Measurements from ENCODE around the gene HOXA7.

Gene HOXA7

DNA sequence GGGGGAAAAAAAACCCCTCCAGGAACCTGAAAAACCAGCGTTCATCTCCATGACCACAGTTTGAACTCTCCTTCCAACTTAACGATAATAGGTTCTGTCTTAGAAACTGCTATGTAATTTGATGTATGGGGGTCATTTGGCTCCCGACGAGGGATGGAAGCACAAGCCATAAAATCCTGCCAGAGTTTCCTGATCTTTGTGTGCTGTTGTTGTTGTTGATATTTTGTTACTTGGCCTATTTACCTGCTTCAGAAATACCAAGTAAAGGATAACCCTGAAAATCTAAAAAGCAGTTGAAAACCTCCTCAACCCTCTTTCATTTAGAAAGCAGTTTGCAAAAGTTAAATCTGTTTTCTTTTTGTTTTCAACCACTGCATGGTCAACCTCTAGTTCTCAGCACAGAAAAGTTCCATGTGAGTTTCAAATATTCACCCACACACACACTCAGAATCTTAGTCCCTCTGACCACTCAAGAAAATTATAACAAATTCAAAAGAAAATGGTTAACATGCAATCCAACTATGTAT lies 44.7 kb downstream of the HOXA7 start:
- TF ChIP-seq EZH2 (IDR thresholded peaks at IDR 0.05; ENCODE audit: borderline replicate concordance, low read depth, low read length, severe bottlenecking), result no peak
- no peak for DNase-seq
- no peaks in the 10 kb centered on the region for H3K36me3 ChIP-seq (ENCODE audit: insufficient read depth, low read length)
- no peaks in the 10 kb centered on the region for H3K9me3 ChIP-seq (ENCODE audit: insufficient read depth, low read length, severe bottlenecking)
- ATAC-seq (ENCODE audit: insufficient read depth, low read depth), result no peak
- no peaks in the 10 kb centered on the region for H3K27me3 ChIP-seq (ENCODE audit: insufficient read depth, low read length, poor library complexity)
- H3K4me2 ChIP-seq (ENCODE audit: insufficient read depth, low read length), result no peak overlapping the region
- no peaks in the 10 kb centered on the region for H4K20me1 ChIP-seq (ENCODE audit: insufficient read depth, low read length)
- no peaks in the 10 kb centered on the region for H3K4me1 ChIP-seq (ENCODE audit: insufficient read depth, low read length)
- no peaks in the 10 kb centered on the region for H3K79me2 ChIP-seq (ENCODE audit: insufficient read depth, low read length)
- H3K4me3 ChIP-seq (ENCODE audit: low read depth in 1 of 2, low read length in 2 of 2), result no peak overlapping the region
- H2AFZ ChIP-seq (ENCODE audit: low read depth, low read length), result no peak overlapping the region
- no peak overlapping the region for H3K27ac ChIP-seq (ENCODE audit: low read length)
- no peak overlapping the region for H3K9ac ChIP-seq (ENCODE audit: low read depth, low read length)

DNA sequence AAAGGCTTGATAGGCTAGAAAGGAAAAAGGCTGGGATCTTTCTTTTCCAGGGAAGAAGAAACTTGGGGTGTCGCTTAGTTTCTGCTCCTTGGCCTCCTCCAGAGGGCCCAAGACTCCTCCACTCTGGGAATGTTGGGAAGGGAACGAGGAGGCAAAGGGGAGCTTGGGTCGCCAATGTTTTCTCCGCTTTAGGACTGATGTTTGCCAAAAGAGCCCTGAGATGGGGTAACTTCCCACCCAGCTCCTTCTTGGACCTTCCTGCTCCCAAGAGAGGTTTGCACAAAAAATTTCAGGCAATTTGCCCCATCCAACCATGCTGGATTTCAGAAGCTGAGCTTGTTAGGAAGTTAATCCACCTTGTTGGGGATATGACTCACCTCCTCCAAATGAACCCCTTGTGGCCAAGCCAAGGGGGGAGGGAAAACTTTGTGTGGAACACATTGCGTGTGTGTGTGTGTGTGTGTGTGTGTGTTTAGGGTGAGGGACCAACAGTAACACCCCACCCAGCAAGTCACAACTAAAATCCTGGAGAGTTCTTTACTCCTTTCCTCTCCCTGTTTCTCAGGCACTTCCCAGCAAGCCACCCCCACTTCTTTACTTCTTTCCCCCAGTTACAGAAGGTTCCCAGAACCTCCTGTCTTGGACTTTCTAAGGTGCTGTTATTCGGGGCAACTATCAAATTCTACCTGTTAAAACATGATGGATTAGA lies 45.3 kb downstream of the HOXA7 start:
- no peak overlapping the region for H3K9ac ChIP-seq (ENCODE audit: low read depth, low read length)
- TF ChIP-seq, protein P1, sequence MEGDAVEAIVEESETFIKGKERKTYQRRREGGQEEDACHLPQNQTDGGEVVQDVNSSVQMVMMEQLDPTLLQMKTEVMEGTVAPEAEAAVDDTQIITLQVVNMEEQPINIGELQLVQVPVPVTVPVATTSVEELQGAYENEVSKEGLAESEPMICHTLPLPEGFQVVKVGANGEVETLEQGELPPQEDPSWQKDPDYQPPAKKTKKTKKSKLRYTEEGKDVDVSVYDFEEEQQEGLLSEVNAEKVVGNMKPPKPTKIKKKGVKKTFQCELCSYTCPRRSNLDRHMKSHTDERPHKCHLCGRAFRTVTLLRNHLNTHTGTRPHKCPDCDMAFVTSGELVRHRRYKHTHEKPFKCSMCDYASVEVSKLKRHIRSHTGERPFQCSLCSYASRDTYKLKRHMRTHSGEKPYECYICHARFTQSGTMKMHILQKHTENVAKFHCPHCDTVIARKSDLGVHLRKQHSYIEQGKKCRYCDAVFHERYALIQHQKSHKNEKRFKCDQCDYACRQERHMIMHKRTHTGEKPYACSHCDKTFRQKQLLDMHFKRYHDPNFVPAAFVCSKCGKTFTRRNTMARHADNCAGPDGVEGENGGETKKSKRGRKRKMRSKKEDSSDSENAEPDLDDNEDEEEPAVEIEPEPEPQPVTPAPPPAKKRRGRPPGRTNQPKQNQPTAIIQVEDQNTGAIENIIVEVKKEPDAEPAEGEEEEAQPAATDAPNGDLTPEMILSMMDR (IDR thresholded peaks at IDR 0.05; ENCODE audit: borderline replicate concordance, extremely low read depth, low read length, poor library complexity, severe bottlenecking), result no peak
- no peak for TF ChIP-seq EZH2 (IDR thresholded peaks at IDR 0.05; ENCODE audit: borderline replicate concordance, low read depth, low read length, severe bottlenecking)
- no peak overlapping the region for H2AFZ ChIP-seq (ENCODE audit: low read depth, low read length)
- no peak overlapping the region for H3K4me3 ChIP-seq (ENCODE audit: low read depth in 1 of 2, low read length in 2 of 2)
- no peaks in the 10 kb centered on the region for H3K36me3 ChIP-seq (ENCODE audit: insufficient read depth, low read length)
- DNase-seq (no peak), ATAC-seq (ENCODE audit: insufficient read depth, low read depth) (no peak)
- H3K4me1 ChIP-seq (ENCODE audit: insufficient read depth, low read length), result no peaks in the 10 kb centered on the region
- H3K79me2 ChIP-seq (ENCODE audit: insufficient read depth, low read length), result no peaks in the 10 kb centered on the region
- no peak overlapping the region for H3K4me2 ChIP-seq (ENCODE audit: insufficient read depth, low read length)
- no peaks in the 10 kb centered on the region for H3K27me3 ChIP-seq (ENCODE audit: insufficient read depth, low read length, poor library complexity)
- H4K20me1 ChIP-seq (ENCODE audit: insufficient read depth, low read length), result no peaks in the 10 kb centered on the region
- H3K9me3 ChIP-seq (ENCODE audit: insufficient read depth, low read length, severe bottlenecking), result no peaks in the 10 kb centered on the region
- H3K27ac ChIP-seq (ENCODE audit: low read length), result no peak overlapping the region

DNA sequence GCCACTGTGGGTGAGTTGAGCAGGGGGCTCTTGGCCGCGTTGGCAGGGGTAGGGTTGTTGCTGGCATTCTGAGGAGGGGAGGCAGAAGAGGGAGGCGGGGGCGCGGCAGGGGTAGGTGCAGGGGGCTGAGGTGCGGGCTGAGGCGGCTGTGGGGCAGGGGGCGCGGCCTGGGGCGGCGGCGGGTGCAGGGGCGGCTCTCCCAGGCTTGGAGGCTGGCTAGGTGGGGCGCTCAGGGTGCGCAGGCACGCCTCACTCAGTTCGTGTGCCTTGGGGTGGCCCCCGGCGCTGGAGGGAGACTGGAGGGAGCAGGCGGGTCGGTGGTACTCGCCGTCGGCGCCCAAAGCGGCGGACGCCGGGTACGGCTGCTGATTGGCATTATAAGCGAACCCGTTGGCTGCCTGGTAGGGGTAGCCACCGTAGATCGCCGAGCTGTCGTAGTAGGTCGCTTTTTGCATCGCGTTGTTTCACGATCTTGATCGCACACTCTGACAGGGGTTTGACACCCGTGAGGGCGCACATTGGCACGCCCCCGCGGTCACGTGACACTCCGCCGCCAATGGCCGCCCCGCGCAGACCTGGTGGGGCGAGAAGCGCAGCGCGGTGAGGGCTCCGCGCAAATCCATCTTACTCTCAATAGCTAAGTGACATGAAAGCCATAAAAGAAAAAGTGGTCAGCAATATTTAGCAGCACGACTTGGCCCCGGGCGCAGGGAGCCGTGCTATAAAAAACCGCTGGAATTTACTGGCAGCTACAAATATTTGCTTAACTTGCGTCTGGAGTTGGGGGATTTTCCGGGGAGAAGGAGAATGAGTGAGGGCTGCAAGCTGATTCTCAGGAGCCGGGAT lies 46.1 kb downstream of the HOXA7 start:
- no peaks in the 10 kb centered on the region for H3K79me2 ChIP-seq (ENCODE audit: insufficient read depth, low read length)
- ATAC-seq (ENCODE audit: insufficient read depth, low read depth) (no peak), DNase-seq (no peak)
- H4K20me1 ChIP-seq (ENCODE audit: insufficient read depth, low read length), result no peaks in the 10 kb centered on the region
- H2AFZ ChIP-seq (ENCODE audit: low read depth, low read length), result no peak overlapping the region
- no peaks in the 10 kb centered on the region for H3K27me3 ChIP-seq (ENCODE audit: insufficient read depth, low read length, poor library complexity)
- H3K4me1 ChIP-seq (ENCODE audit: insufficient read depth, low read length), result no peaks in the 10 kb centered on the region
- H3K9me3 ChIP-seq (ENCODE audit: insufficient read depth, low read length, severe bottlenecking), result no peaks in the 10 kb centered on the region
- H3K4me2 ChIP-seq (ENCODE audit: insufficient read depth, low read length), result no peak overlapping the region
- no peak overlapping the region for H3K9ac ChIP-seq (ENCODE audit: low read depth, low read length)
- TF ChIP-seq, protein P1 (IDR thresholded peaks at IDR 0.05; ENCODE audit: borderline replicate concordance, extremely low read depth, low read length, poor library complexity, severe bottlenecking), result no peak
- no peak for TF ChIP-seq EZH2 (IDR thresholded peaks at IDR 0.05; ENCODE audit: borderline replicate concordance, low read depth, low read length, severe bottlenecking)
- no peak overlapping the region for H3K27ac ChIP-seq (ENCODE audit: low read length)
- H3K4me3 ChIP-seq (ENCODE audit: low read depth in 1 of 2, low read length in 2 of 2), result no peak overlapping the region
- H3K36me3 ChIP-seq (ENCODE audit: insufficient read depth, low read length), result no peaks in the 10 kb centered on the region
